ENCODE results near the gene PLPP4.

DNA sequence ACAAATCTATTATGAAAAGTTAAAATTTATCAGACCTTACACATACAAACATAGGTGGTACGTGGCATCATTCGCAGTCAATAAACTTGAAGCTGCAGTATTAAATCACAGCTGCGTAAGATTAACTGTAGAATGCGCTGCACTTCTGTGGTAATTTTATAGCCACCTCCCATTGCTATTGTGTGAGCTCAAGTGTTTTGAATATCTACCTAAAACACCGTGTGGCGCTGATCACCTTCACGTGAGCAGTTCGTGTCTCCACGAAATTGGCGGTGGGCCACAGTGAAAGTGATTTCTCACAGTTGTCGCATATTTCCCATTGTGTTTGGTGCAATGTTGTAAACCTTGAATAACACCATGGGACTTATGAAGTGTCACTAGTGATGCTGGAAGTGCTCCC, 102.8 kb downstream of the PLPP4 start:
- TF ChIP-seq, protein P1, sequence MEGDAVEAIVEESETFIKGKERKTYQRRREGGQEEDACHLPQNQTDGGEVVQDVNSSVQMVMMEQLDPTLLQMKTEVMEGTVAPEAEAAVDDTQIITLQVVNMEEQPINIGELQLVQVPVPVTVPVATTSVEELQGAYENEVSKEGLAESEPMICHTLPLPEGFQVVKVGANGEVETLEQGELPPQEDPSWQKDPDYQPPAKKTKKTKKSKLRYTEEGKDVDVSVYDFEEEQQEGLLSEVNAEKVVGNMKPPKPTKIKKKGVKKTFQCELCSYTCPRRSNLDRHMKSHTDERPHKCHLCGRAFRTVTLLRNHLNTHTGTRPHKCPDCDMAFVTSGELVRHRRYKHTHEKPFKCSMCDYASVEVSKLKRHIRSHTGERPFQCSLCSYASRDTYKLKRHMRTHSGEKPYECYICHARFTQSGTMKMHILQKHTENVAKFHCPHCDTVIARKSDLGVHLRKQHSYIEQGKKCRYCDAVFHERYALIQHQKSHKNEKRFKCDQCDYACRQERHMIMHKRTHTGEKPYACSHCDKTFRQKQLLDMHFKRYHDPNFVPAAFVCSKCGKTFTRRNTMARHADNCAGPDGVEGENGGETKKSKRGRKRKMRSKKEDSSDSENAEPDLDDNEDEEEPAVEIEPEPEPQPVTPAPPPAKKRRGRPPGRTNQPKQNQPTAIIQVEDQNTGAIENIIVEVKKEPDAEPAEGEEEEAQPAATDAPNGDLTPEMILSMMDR (conservative IDR thresholded peaks at IDR 0.05), result no peak
- TF ChIP-seq EZH2 (IDR thresholded peaks at IDR 0.05; ENCODE audit: low read depth), result no peak

Measured in PC-9 (cell line).